ENCODE data around the gene PUS1.

The PUS1 gene

DNA sequence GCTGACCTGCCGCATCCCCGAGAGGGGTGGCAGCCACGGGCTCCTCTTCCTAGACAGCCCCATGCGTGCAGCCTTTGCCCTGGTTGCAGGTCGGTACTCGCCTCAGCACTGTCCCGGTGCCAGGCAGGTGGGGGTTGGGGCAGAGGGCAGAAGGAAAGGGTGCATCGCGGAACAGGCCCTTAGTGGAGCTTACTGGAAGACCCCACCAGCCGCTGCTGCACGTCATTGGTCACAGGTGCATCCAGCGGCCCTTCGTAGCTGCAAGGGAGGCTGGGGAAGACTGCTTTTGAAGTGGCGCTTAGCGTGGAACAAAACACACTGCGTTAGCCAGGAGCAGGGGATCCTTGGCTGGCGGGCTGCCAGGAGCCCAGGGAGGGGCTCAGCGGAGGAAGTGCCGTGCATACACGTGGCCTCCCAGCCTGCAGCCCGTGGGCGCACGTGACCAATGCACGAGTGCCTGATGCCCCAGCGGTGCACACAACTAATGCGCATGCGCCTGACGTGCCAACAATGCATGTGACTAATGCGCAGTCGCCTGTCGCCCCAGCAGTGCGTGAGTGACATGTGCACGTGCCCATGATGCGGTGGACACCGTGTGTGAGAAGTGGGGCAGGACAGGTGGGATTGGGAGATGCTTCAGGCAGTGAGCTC lies 15.7 kb downstream of the PUS1 start:
- peaks cover 4% of the 10 kb centered on the region for H3K4me1 ChIP-seq (ENCODE audit: insufficient read depth, low read length)
- H3K27ac ChIP-seq (ENCODE audit: low read length) = no peak overlapping the region
- H3K36me3 ChIP-seq (ENCODE audit: insufficient read depth, low read length) = peaks cover 45% of the 10 kb centered on the region
- H3K79me2 ChIP-seq (ENCODE audit: insufficient read depth, low read length) = peaks cover 2% of the 10 kb centered on the region; the same call in 1 of the 2 replicates
- H3K27me3 ChIP-seq (ENCODE audit: insufficient read depth, low read length, poor library complexity) = no peaks in the 10 kb centered on the region
- peaks cover 15% of the 10 kb centered on the region for H4K20me1 ChIP-seq (ENCODE audit: insufficient read depth, low read length)
- DNase-seq (peak; percentile 26), ATAC-seq (ENCODE audit: insufficient read depth, low read depth) (no peak)
- H3K4me3 ChIP-seq (ENCODE audit: low read depth in 1 of 2, low read length in 2 of 2) = no peak overlapping the region
- no peak for TF ChIP-seq EZH2 (IDR thresholded peaks at IDR 0.05; ENCODE audit: borderline replicate concordance, low read depth, low read length, severe bottlenecking)
- TF ChIP-seq, protein P1, sequence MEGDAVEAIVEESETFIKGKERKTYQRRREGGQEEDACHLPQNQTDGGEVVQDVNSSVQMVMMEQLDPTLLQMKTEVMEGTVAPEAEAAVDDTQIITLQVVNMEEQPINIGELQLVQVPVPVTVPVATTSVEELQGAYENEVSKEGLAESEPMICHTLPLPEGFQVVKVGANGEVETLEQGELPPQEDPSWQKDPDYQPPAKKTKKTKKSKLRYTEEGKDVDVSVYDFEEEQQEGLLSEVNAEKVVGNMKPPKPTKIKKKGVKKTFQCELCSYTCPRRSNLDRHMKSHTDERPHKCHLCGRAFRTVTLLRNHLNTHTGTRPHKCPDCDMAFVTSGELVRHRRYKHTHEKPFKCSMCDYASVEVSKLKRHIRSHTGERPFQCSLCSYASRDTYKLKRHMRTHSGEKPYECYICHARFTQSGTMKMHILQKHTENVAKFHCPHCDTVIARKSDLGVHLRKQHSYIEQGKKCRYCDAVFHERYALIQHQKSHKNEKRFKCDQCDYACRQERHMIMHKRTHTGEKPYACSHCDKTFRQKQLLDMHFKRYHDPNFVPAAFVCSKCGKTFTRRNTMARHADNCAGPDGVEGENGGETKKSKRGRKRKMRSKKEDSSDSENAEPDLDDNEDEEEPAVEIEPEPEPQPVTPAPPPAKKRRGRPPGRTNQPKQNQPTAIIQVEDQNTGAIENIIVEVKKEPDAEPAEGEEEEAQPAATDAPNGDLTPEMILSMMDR (IDR thresholded peaks at IDR 0.05; ENCODE audit: borderline replicate concordance, extremely low read depth, low read length, poor library complexity, severe bottlenecking) = no peak
- H2AFZ ChIP-seq (ENCODE audit: low read depth, low read length) = no peak overlapping the region
- H3K9ac ChIP-seq (ENCODE audit: low read depth, low read length) = no peak overlapping the region
- H3K4me2 ChIP-seq (ENCODE audit: insufficient read depth, low read length) = no peak overlapping the region
- H3K9me3 ChIP-seq (ENCODE audit: insufficient read depth, low read length, severe bottlenecking) = no peaks in the 10 kb centered on the region

DNA sequence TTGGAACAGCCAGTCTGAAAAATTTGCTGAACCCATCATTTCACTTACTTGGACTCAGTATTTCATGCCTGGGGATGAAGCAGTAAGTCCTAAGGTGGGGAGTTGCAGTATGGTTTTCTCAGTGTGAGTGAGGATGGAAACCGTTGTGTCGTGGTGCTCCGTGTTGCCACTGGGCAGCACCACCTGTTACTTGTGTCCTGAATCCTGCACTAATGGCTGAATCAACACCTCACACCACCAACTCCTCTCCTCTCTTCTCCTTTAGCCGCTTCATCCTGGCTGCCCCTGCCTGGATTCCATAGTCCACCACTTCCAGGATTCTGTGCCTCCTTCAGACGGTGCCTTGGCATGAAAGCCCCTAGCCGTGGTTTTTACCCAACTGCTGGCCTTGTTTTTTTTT lies 17.7 kb downstream of the PUS1 start:
- Histone ChIP-seq H3K4me2 (ENCODE audit: insufficient read depth, low read length) (no peak overlapping the region), H4K20me1 (ENCODE audit: insufficient read depth, low read length) (peaks cover 15% of the 10 kb centered on the region), H2AFZ (ENCODE audit: low read depth, low read length) (no peak overlapping the region), H3K27me3 (ENCODE audit: insufficient read depth, low read length, poor library complexity) (no peaks in the 10 kb centered on the region), H3K9ac (ENCODE audit: low read depth, low read length) (no peak overlapping the region), H3K9me3 (ENCODE audit: insufficient read depth, low read length, severe bottlenecking) (no peaks in the 10 kb centered on the region), H3K4me3 (ENCODE audit: low read depth in 1 of 2, low read length in 2 of 2) (no peak overlapping the region), H3K27ac (ENCODE audit: low read length) (no peak overlapping the region), H3K4me1 (ENCODE audit: insufficient read depth, low read length) (peaks cover 13% of the 10 kb centered on the region), H3K79me2 (ENCODE audit: insufficient read depth, low read length) (peaks cover 22% of the 10 kb centered on the region), H3K36me3 (ENCODE audit: insufficient read depth, low read length) (peaks cover 29% of the 10 kb centered on the region)
- DNase-seq (no peak), ATAC-seq (ENCODE audit: insufficient read depth, low read depth) (no peak)
- TF ChIP-seq, protein P1 (IDR thresholded peaks at IDR 0.05; ENCODE audit: borderline replicate concordance, extremely low read depth, low read length, poor library complexity, severe bottlenecking) = no peak
- TF ChIP-seq EZH2 (IDR thresholded peaks at IDR 0.05; ENCODE audit: borderline replicate concordance, low read depth, low read length, severe bottlenecking) = no peak

DNA sequence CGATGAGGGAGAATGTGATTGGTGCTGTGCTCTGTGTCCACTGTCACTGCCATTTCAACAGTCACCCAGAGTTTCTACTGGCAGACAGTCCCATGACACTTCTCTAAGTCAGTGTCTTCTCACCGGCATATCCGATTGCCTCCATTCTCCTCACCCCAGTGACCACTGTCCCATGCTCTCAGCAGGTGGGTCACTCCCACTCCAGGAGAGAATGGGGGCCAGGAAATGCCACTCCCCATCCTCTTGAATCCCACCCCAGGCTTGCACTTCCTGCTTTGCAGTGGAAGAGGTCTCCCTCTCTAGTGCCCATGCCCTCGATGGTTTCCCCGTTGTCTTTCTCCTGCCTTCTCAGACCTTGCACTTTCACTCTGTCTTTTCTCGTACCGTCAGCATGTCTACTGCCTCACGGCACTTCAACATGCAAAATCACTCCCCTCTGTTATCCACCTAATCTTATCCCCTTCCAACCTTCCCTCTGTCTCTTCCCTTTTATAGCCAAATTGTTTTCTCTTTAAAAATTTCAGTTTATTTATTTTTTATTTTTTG lies 18.5 kb downstream of the PUS1 start:
- Histone ChIP-seq H3K9me3 (ENCODE audit: insufficient read depth, low read length, severe bottlenecking) (no peaks in the 10 kb centered on the region), H3K27me3 (ENCODE audit: insufficient read depth, low read length, poor library complexity) (no peaks in the 10 kb centered on the region), H3K27ac (ENCODE audit: low read length) (no peak overlapping the region), H3K36me3 (ENCODE audit: insufficient read depth, low read length) (peaks cover 23% of the 10 kb centered on the region), H3K9ac (ENCODE audit: low read depth, low read length) (no peak overlapping the region), H3K4me1 (ENCODE audit: insufficient read depth, low read length) (peaks cover 19% of the 10 kb centered on the region), H3K79me2 (ENCODE audit: insufficient read depth, low read length) (peaks cover 27% of the 10 kb centered on the region), H3K4me3 (ENCODE audit: low read depth in 1 of 2, low read length in 2 of 2) (no peak overlapping the region), H3K4me2 (ENCODE audit: insufficient read depth, low read length) (no peak overlapping the region), H4K20me1 (ENCODE audit: insufficient read depth, low read length) (peaks cover 14% of the 10 kb centered on the region), H2AFZ (ENCODE audit: low read depth, low read length) (no peak overlapping the region)
- TF ChIP-seq, protein P1 (IDR thresholded peaks at IDR 0.05; ENCODE audit: borderline replicate concordance, extremely low read depth, low read length, poor library complexity, severe bottlenecking) = no peak
- no peak for TF ChIP-seq EZH2 (IDR thresholded peaks at IDR 0.05; ENCODE audit: borderline replicate concordance, low read depth, low read length, severe bottlenecking)
- DNase-seq (no peak), ATAC-seq (ENCODE audit: insufficient read depth, low read depth) (no peak)
